Gastroesophageal sphincter (tissue), 4 donors: ENCODE measurements around the gene PMEL. TPM values are rescaled to one million over a fixed set of nuclear protein-coding genes. Genes with fewer than 3 reads are reported as not detected.

Source experiments
- ATAC-seq: fragments of 150-250 bp; one replicate; pipeline ENCODE4 v1.9.1; 2016; ENCODE audit warnings: mild to moderate bottlenecking, moderate library complexity
- H3K27ac ChIP-seq, 4 donors: fragments of 200-600 bp; sonication (generic) in 3 of 4; 1 replicate in 3 of 4; 2 replicates in 1 of 4; pipeline ENCODE4 v1.5.1; 2016 to 2019
- H3K27me3 ChIP-seq: fragments of 200-600 bp; sonication (generic); one replicate; pipeline ENCODE4 v1.5.1; 2019
- H3K36me3 ChIP-seq, 2 donors: fragments of 200-600 bp; sonication (generic); one replicate each; pipeline ENCODE4 v1.5.1; 2019; ENCODE audit warnings: control low read depth in 1 of 2
- H3K4me1 ChIP-seq, 3 donors: fragments of 200-600 bp; sonication (generic); 1 replicate in 2 of 3; 2 replicates in 1 of 3; pipeline ENCODE4 v1.5.1; 2016 to 2019; ENCODE audit warnings: control low read depth in 2 of 3
- H3K4me3 ChIP-seq, 2 donors: fragments of 200-600 bp; sonication (generic); one replicate each; pipeline ENCODE4 v1.5.1; 2019; ENCODE audit warnings: mild to moderate bottlenecking in 1 of 2, moderate library complexity in 1 of 2
- H3K9me3 ChIP-seq, 3 donors: fragments of 200-600 bp; sonication (generic); one replicate each; pipeline ENCODE4 v1.5.1; 2017 to 2019; ENCODE audit warnings: control low read depth in 2 of 3
- EP300 ChIP-seq: sonication (generic); formaldehyde crosslinking; IDR thresholded peaks from one replicate; pipeline ENCODE4 v1.6.1; 2017; ENCODE audit warnings: antibody characterized with exemption, mild to moderate bottlenecking
- POLR2A ChIP-seq, 2 donors: fragments of 450-650 bp; IDR thresholded peaks; one replicate each; pipeline ENCODE4 v1.6.1; 2017; ENCODE audit warnings: antibody characterized with exemption in 2 of 2, mild to moderate bottlenecking in 2 of 2, moderate library complexity in 1 of 2
- POLR2AphosphoS5 ChIP-seq: sonication (generic); formaldehyde crosslinking; IDR thresholded peaks from one replicate; pipeline ENCODE4 v1.6.1; 2017; ENCODE audit warnings: antibody characterized with exemption
- WGBS, 2 donors: methylation state at CpG; one replicate each; pipeline ENCODE4 v1.1.5; 2018; ENCODE audit warnings: low coverage in 1 of 2; 5-methylcytosine and 5-hydroxymethylcytosine counted together
- total RNA-seq, 4 donors: library from RNA; depleted of rRNA; stranded (reverse); fragments of >200 nt; gene quantifications; one replicate each; pipeline ENCODE4 v1.1.0, GENCODE V29; 2016
- TF ChIP-seq, protein P1 (sequence below), 4 experiments: fragments of 200-600 bp in 2 of 4; fragments of 450-650 bp in 2 of 4; sonication (generic) in 1 of 4; IDR thresholded peaks; one replicate each; pipeline ENCODE4 v1.5.1; 2017 to 2019; ENCODE audit warnings: antibody characterized with exemption in 4 of 4, mild to moderate bottlenecking in 2 of 4, moderate library complexity in 2 of 4

The PMEL gene
- total RNA-seq, 4 donors from 2014 or later = 0.20 to 4.7 (median 0.67) TPM; not detected in 1

DNA sequence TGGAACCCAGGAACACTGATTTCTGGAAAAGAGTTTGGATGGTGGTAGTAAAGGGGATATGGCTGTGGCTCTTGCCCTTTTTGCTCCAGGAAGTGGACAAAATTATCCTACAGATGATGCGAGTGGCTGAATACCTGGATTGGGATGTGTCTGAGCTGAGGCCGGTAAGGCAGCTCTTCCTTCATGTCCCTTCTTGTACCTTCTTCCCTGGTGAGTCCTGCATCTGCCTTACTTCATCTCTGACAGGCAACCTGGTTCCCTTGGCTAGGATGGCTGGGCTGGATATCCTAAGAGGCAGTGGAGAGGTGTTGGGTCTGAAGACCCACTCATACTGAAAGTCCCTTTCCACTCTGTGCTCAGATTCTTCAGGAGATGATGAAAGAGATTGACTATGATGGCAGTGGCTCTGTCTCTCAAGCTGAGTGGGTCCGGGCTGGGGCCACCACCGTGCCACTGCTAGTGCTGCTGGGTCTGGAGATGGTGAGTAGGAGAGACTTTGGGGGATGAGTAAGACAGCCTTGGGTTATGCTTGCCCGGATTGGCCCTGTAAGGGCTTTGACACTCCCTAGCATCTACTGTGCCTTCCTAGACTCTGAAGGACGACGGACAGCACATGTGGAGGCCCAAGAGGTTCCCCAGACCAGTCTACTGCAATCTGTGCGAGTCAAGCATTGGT is 26.9 kb downstream of the PMEL start:
- 60 to 93% methylated on average over 1 to 2 of the region's 8 CpGs for WGBS, 2 donors
- no peak overlapping the region for H3K27ac ChIP-seq
- no peaks in the 10 kb centered on the region for H3K9me3 ChIP-seq
- peaks cover 0 to 52% of the 10 kb centered on the region in 2 donors for H3K36me3 ChIP-seq
- H3K4me1 ChIP-seq = peaks cover 0 to 30% (median 8%) of the 10 kb centered on the region in 3 donors
- no peak overlapping the region for H3K4me3 ChIP-seq
- no peak for ATAC-seq
- TF ChIP-seq, protein P1, sequence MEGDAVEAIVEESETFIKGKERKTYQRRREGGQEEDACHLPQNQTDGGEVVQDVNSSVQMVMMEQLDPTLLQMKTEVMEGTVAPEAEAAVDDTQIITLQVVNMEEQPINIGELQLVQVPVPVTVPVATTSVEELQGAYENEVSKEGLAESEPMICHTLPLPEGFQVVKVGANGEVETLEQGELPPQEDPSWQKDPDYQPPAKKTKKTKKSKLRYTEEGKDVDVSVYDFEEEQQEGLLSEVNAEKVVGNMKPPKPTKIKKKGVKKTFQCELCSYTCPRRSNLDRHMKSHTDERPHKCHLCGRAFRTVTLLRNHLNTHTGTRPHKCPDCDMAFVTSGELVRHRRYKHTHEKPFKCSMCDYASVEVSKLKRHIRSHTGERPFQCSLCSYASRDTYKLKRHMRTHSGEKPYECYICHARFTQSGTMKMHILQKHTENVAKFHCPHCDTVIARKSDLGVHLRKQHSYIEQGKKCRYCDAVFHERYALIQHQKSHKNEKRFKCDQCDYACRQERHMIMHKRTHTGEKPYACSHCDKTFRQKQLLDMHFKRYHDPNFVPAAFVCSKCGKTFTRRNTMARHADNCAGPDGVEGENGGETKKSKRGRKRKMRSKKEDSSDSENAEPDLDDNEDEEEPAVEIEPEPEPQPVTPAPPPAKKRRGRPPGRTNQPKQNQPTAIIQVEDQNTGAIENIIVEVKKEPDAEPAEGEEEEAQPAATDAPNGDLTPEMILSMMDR (IDR thresholded peaks at IDR 0.05) = no peak
- TF ChIP-seq POLR2A (IDR thresholded peaks at IDR 0.05) = no peak
- no peak for TF ChIP-seq EP300
- TF ChIP-seq POLR2AphosphoS5 = no peak
- H3K27me3 ChIP-seq = no peaks in the 10 kb centered on the region

DNA sequence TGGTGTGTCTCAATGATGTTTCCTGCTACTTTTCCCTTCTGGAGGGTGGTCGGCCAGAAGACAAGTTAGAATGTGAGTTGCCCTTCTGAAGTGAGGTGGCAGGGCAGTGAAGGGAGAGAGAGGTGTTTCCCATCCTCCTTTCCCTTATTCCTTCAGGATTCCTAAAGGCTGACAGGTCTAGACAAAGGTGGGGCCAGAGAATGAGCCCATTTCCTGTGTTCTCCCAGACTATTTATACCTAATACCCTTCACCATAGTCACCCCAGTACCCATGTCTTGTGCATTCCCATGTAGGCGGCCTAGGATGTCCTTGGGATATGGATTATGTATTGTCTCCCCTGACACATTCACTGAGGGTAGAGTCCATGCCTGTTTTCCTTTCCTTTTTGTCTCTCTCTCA is 27.9 kb downstream of the PMEL start:
- peaks cover 0 to 44% of the 10 kb centered on the region in 2 donors for H3K36me3 ChIP-seq
- H3K27me3 ChIP-seq = no peaks in the 10 kb centered on the region
- no peak for ATAC-seq
- no peak overlapping the region for H3K27ac ChIP-seq
- H3K4me1 ChIP-seq = peaks cover 0 to 39% (median 14%) of the 10 kb centered on the region in 3 donors
- H3K9me3 ChIP-seq = no peaks in the 10 kb centered on the region
- TF ChIP-seq, protein P1 (IDR thresholded peaks at IDR 0.05) = no peak
- TF ChIP-seq POLR2A (IDR thresholded peaks at IDR 0.05) = no peak
- no peak for TF ChIP-seq EP300
- TF ChIP-seq POLR2AphosphoS5 = no peak
- WGBS, 2 donors = 57 to 79% methylated on average over 1 to 2 of the region's 2 CpGs
- no peak overlapping the region for H3K4me3 ChIP-seq

DNA sequence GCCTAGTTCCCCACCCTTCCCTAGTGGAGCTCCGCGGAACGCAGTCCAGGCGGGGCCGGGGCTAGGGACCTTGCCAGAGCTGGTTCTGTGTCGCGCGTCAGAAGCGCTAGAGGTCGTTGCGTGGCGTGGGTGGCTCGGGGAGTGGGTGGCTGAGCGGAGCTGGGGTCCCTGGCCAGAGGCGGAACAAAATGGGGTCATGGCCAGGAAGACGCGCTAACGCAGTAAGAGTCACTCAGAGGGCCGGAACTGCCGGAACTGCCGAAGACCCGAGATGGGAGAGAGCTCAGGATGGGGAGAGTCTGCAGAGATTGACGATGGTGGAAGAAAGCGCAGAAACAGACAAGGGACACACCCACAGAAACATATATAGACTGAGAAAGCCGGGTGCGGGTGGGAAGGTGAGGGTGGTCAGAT is 30.1 kb downstream of the PMEL start:
- peaks cover 3 to 55% (median 28%) of the 10 kb centered on the region in 3 donors for H3K4me1 ChIP-seq
- H3K27me3 ChIP-seq = no peaks in the 10 kb centered on the region
- TF ChIP-seq, protein P1 (IDR thresholded peaks at IDR 0.05) = peak in 1 of 4 experiments; percentile 24
- no peak for TF ChIP-seq POLR2A (IDR thresholded peaks at IDR 0.05)
- H3K4me3 ChIP-seq = peak overlapping the region in 1 of 2 donors; percentile 35
- peak overlapping the region in 3 of 4 donors; percentile 15 to 77 (median 63) for H3K27ac ChIP-seq
- peak; percentile 15 for ATAC-seq
- H3K36me3 ChIP-seq = peaks cover 0 to 22% of the 10 kb centered on the region in 2 donors
- WGBS, 2 donors = 40% methylated on average over 12 of the region's 26 CpGs; no CpG with 5 or more reads in 1 of the 2 donors
- no peaks in the 10 kb centered on the region for H3K9me3 ChIP-seq

DNA sequence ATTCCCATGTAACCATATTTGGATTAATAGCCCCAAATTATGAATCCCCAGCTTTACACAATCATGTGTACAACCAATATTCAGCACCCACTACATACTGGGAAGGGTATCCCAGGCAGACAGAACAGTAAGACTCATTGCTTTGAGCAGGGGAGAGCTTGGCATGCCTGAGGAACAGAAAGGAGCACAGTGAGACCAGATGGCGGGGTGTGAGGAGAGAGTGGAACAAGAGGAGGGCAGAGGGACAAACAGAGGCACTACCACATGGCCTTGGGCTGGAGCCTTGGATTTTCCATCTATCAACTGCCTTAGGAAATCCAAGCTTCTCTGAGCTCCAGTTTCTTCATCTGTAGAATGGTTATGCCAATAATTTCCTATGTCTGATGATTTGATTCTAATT is 31.1 kb downstream of the PMEL start:
- Histone ChIP-seq H3K4me3 (no peak overlapping the region), H3K4me1 (peaks cover 3 to 55% (median 24%) of the 10 kb centered on the region in 3 donors), H3K9me3 (no peaks in the 10 kb centered on the region), H3K36me3 (peaks cover 0 to 19% of the 10 kb centered on the region in 2 donors), H3K27ac (no peak overlapping the region), H3K27me3 (no peaks in the 10 kb centered on the region)
- ATAC-seq = no peak
- WGBS, 2 donors = 67 to 100% methylated on average over 1 of the region's 1 CpG
- TF ChIP-seq POLR2AphosphoS5 = no peak
- TF ChIP-seq EP300 = no peak
- TF ChIP-seq, protein P1 (IDR thresholded peaks at IDR 0.05) = no peak
- no peak for TF ChIP-seq POLR2A (IDR thresholded peaks at IDR 0.05)
